ENCODE measurements around the gene CECR2.

Gene CECR2

GRCh38 chr22:17575151-17575550 lies 205.9 kb downstream of the CECR2 start:
- no peak for DNase-seq (ENCODE audit: low read depth)

- no peak for DNase-seq (ENCODE audit: low read depth)
Measured at GRCh38 chr22:17575681-17576080, 206.4 kb downstream of the CECR2 start.

GRCh38 chr22:17576470-17576869 lies 207.2 kb downstream of the CECR2 start:
- DNase-seq (ENCODE audit: low read depth), result no peak

- DNase-seq (ENCODE audit: low read depth), result no peak
Measured at GRCh38 chr22:17578136-17578754, 209.0 kb downstream of the CECR2 start.

- DNase-seq (ENCODE audit: low read depth), result no peak
Measured at GRCh38 chr22:17579535-17579981, 210.3 kb downstream of the CECR2 start.

- DNase-seq (ENCODE audit: low read depth), result no peak
Measured at GRCh38 chr22:17580441-17581031, 211.3 kb downstream of the CECR2 start.

GRCh38 chr22:17581056-17581455 lies 211.8 kb downstream of the CECR2 start:
- DNase-seq (ENCODE audit: low read depth), result no peak

- no peak for DNase-seq (ENCODE audit: low read depth)
Measured at GRCh38 chr22:17581631-17582030, 212.4 kb downstream of the CECR2 start.

GRCh38 chr22:17583151-17583550 lies 213.9 kb downstream of the CECR2 start:
- no peak for DNase-seq (ENCODE audit: low read depth)

GRCh38 chr22:17586831-17587440 lies 217.7 kb downstream of the CECR2 start:
- DNase-seq (ENCODE audit: low read depth), result no peak

GRCh38 chr22:17587629-17588028 lies 218.4 kb downstream of the CECR2 start:
- no peak for DNase-seq (ENCODE audit: low read depth)

- no peak for DNase-seq (ENCODE audit: low read depth)
Measured at GRCh38 chr22:17588606-17589005, 219.3 kb downstream of the CECR2 start.

GRCh38 chr22:17589810-17590375 lies 220.6 kb downstream of the CECR2 start:
- no peak for DNase-seq (ENCODE audit: low read depth)

- DNase-seq (ENCODE audit: low read depth), result no peak
Measured at GRCh38 chr22:17590586-17590985, 221.3 kb downstream of the CECR2 start.

GRCh38 chr22:17592201-17592600 lies 222.9 kb downstream of the CECR2 start:
- DNase-seq (ENCODE audit: low read depth), result no peak

GRCh38 chr22:17596226-17596625 lies 227.0 kb downstream of the CECR2 start:
- DNase-seq (ENCODE audit: low read depth), result no peak

GRCh38 chr22:17597217-17597616 lies 228.0 kb downstream of the CECR2 start:
- DNase-seq (ENCODE audit: low read depth), result no peak

GRCh38 chr22:17598318-17598717 lies 229.1 kb downstream of the CECR2 start:
- DNase-seq (ENCODE audit: low read depth), result no peak

GRCh38 chr22:17601031-17601430 lies 231.8 kb downstream of the CECR2 start:
- DNase-seq (ENCODE audit: low read depth), result no peak

GRCh38 chr22:17603668-17604067 lies 234.4 kb downstream of the CECR2 start:
- no peak for DNase-seq (ENCODE audit: low read depth)

GRCh38 chr22:17606496-17606895 lies 237.2 kb downstream of the CECR2 start:
- no peak for DNase-seq (ENCODE audit: low read depth)

All from activated T-helper 9 cell treated with anti-CD3 and anti-CD28 coated beads, Interleukin-2, amount 50 U/mL, for 16 hours (primary cell).